HG03045 (cell line): Measurements from ENCODE around the gene C12orf42.

Experiments
- ATAC-seq: cut with Tn5 transposase; IDR thresholded peaks from one replicate; pipeline ENCODE4 v1.9.1; 2021; ENCODE audit warnings: mild to moderate bottlenecking, moderate library complexity; ENCODE audit not compliant: unreplicated experiment

C12orf42 gene

GRCh38 chr12:103495469-103496456 lies at the start of gene C12orf42:
Gene C12orf42 (minus strand): TSS chr12:103495968. CDS start chr12:103478426, 17,542 bp downstream.
- peak; percentile 57 for ATAC-seq

- ATAC-seq, result no peak
Observed at GRCh38 chr12:103542078-103542477, 46.3 kb upstream of the C12orf42 start.

GRCh38 chr12:103540319-103540718 lies 44.6 kb upstream of the C12orf42 start:
- ATAC-seq, result no peak

- ATAC-seq, result no peak
Observed at GRCh38 chr12:103538397-103538796, 42.6 kb upstream of the C12orf42 start.

GRCh38 chr12:103530307-103531066 lies 34.7 kb upstream of the C12orf42 start:
- no peak for ATAC-seq

GRCh38 chr12:103529306-103529705 lies 33.5 kb upstream of the C12orf42 start:
- no peak for ATAC-seq

- no peak for ATAC-seq
Observed at GRCh38 chr12:103524238-103524875, 28.6 kb upstream of the C12orf42 start.

- ATAC-seq, result no peak
Observed at GRCh38 chr12:103523771-103524170, 28.0 kb upstream of the C12orf42 start.

- no peak for ATAC-seq
Observed at GRCh38 chr12:103520686-103521215, 25.0 kb upstream of the C12orf42 start.

- no peak for ATAC-seq
Observed at GRCh38 chr12:103519632-103520031, 23.9 kb upstream of the C12orf42 start.

GRCh38 chr12:103518899-103519298 lies 23.1 kb upstream of the C12orf42 start:
- ATAC-seq, result no peak

- no peak for ATAC-seq
Observed at GRCh38 chr12:103517161-103517560, 21.4 kb upstream of the C12orf42 start.

- no peak for ATAC-seq
Observed at GRCh38 chr12:103515341-103515740, 19.6 kb upstream of the C12orf42 start.

- ATAC-seq, result no peak
Observed at GRCh38 chr12:103513875-103514274, 18.1 kb upstream of the C12orf42 start.

- ATAC-seq, result peak; percentile 98
Observed at GRCh38 chr12:103505371-103506236, 9.8 kb upstream of the C12orf42 start.

GRCh38 chr12:103504606-103505005 lies 8.8 kb upstream of the C12orf42 start:
- ATAC-seq, result no peak

GRCh38 chr12:103503546-103504480 lies 8.0 kb upstream of the C12orf42 start:
- no peak for ATAC-seq

GRCh38 chr12:103501447-103501846 lies 5.7 kb upstream of the C12orf42 start:
- ATAC-seq, result no peak

- ATAC-seq, result no peak
Observed at GRCh38 chr12:103499571-103499970, 3.8 kb upstream of the C12orf42 start.
